Measurements from ENCODE around the gene CSNK2A2.

Gene CSNK2A2

DNA sequence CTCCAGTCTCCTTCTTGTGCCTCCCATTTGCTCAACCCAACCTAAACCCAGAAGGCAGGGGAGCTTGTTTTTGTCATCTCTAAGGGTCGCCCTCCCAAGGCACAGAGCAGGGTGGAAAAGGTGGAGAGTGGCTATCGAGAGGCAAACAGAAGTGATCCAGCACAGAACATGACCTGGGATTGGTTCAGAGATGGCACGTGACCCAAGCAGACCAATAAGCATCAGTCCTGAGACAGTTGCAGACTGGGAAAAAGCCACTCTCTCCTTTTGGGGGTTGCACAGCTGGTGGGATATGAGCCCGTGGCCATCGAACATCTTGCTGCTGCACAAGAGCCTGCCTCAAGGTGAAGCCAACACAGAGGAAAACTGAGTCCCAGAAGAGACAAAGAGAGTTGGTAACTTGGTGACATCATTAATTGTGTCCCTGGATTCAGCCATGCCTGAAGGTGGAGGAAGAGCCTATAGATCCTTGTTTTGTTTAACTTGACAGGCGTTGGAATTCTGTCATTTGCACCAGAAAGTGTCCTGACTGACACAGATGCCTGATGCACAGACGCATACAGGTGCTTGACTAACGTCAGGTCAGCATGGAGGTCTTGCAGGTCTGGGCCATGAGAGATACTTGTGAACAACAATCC lies 28.2 kb upstream of the CSNK2A2 start:
- H2BK12ac ChIP-seq (ENCODE audit: low read length): no peak overlapping the region
- no CpG with 5 or more reads among the region's 8 CpGs for WGBS, 2 donors (ENCODE audit: extremely low coverage in 2 of 2, insufficient read length in 2 of 2, insufficient replicate concordance in 1 of 2)

GRCh38 chr16:58222532-58223316 lies 24.8 kb upstream of the CSNK2A2 start:
- no peak overlapping the region for H2BK5ac ChIP-seq (ENCODE audit: low read length)
- H3K23ac ChIP-seq (ENCODE audit: low read depth, low read length, poor library complexity): peak overlapping the region; percentile 35
- no peak for DNase-seq (ENCODE audit: low spot score)
- H3K9me3 ChIP-seq (replicated peaks in 1 of 2; ENCODE audit: control insufficient read depth in 2 of 2, insufficient read depth in 1 of 2, low read depth in 1 of 2, low read length in 2 of 2): no peaks in the 10 kb centered on the region
- no peak overlapping the region for H4K8ac ChIP-seq (ENCODE audit: low read depth, low read length)
- H2BK15ac ChIP-seq (ENCODE audit: low read length): no peak overlapping the region
- H3K4me1 ChIP-seq (ENCODE audit: control insufficient read depth in 2 of 2, insufficient read depth in 1 of 2, low read depth in 1 of 2, low read length in 2 of 2): peaks cover 0 to 2% of the 10 kb centered on the region in 2 donors
- no peak overlapping the region for H3K4me3 ChIP-seq (ENCODE audit: low read length in 2 of 2)
- no peak overlapping the region for H3K4ac ChIP-seq (ENCODE audit: low read length)
- no peaks in the 10 kb centered on the region for H3K79me1 ChIP-seq (ENCODE audit: low read depth, low read length)
- no peak overlapping the region for H2AFZ ChIP-seq (ENCODE audit: low read length)
- no peak overlapping the region for H3K14ac ChIP-seq (ENCODE audit: low read length)
- no CpG with 5 or more reads among the region's 7 CpGs for WGBS, 2 donors (ENCODE audit: extremely low coverage in 2 of 2, insufficient read length in 2 of 2, insufficient replicate concordance in 1 of 2)
- H3K27me3 ChIP-seq (ENCODE audit: control insufficient read depth in 3 of 3, insufficient read depth in 3 of 3, low read depth in 1 of 3, low read length in 3 of 3): no peaks in the 10 kb centered on the region
- no peak overlapping the region for H2AK5ac ChIP-seq (ENCODE audit: low read depth, low read length)
- no peak overlapping the region for H3K18ac ChIP-seq (ENCODE audit: low read length)
- no peak overlapping the region for H2BK12ac ChIP-seq (ENCODE audit: low read length)
- no peak overlapping the region for H3K4me2 ChIP-seq (ENCODE audit: insufficient read depth, low read length, poor library complexity, severe bottlenecking)
- no peak overlapping the region for H3K27ac ChIP-seq (replicated peaks; ENCODE audit: low read length)
- H4K91ac ChIP-seq (ENCODE audit: low read depth, low read length, poor library complexity): no peak overlapping the region
- H3K9ac ChIP-seq (ENCODE audit: low read depth, low read length, poor library complexity): no peak overlapping the region
- no peak overlapping the region for H2BK120ac ChIP-seq (ENCODE audit: low read depth, low read length)
- H3K36me3 ChIP-seq (replicated peaks in 1 of 2; ENCODE audit: control insufficient read depth in 2 of 2, insufficient read depth in 2 of 2, low read length in 2 of 2): no peaks in the 10 kb centered on the region

More for the DNA sequence above, 28.2 kb upstream of the CSNK2A2 start:
- no peak overlapping the region for H2BK5ac ChIP-seq (ENCODE audit: low read length)
- no peak overlapping the region for H3K27ac ChIP-seq (replicated peaks; ENCODE audit: low read length)
- H3K4me2 ChIP-seq (ENCODE audit: insufficient read depth, low read length, poor library complexity, severe bottlenecking): no peak overlapping the region
- no peak overlapping the region for H2AFZ ChIP-seq (ENCODE audit: low read length)
- H3K4me1 ChIP-seq (ENCODE audit: control insufficient read depth in 2 of 2, insufficient read depth in 1 of 2, low read depth in 1 of 2, low read length in 2 of 2): peaks cover 0 to 2% of the 10 kb centered on the region in 2 donors
- H4K8ac ChIP-seq (ENCODE audit: low read depth, low read length): no peak overlapping the region
- H3K23ac ChIP-seq (ENCODE audit: low read depth, low read length, poor library complexity): no peak overlapping the region
- H3K79me1 ChIP-seq (ENCODE audit: low read depth, low read length): no peaks in the 10 kb centered on the region
- H3K18ac ChIP-seq (ENCODE audit: low read length): no peak overlapping the region
- no peak overlapping the region for H4K91ac ChIP-seq (ENCODE audit: low read depth, low read length, poor library complexity)
- no peak overlapping the region for H3K14ac ChIP-seq (ENCODE audit: low read length)
- DNase-seq (ENCODE audit: low spot score): no peak
- no peak overlapping the region for H3K9ac ChIP-seq (ENCODE audit: low read depth, low read length, poor library complexity)
- H2BK120ac ChIP-seq (ENCODE audit: low read depth, low read length): no peak overlapping the region
- H3K4me3 ChIP-seq (ENCODE audit: low read length in 2 of 2): no peak overlapping the region
- peaks cover 0 to 5% (median 0%) of the 10 kb centered on the region in 3 experiments for H3K27me3 ChIP-seq (ENCODE audit: control insufficient read depth in 3 of 3, insufficient read depth in 3 of 3, low read depth in 1 of 3, low read length in 3 of 3)
- no peak overlapping the region for H2BK15ac ChIP-seq (ENCODE audit: low read length)
- no peaks in the 10 kb centered on the region for H3K36me3 ChIP-seq (replicated peaks in 1 of 2; ENCODE audit: control insufficient read depth in 2 of 2, insufficient read depth in 2 of 2, low read length in 2 of 2)
- H3K9me3 ChIP-seq (replicated peaks in 1 of 2; ENCODE audit: control insufficient read depth in 2 of 2, insufficient read depth in 1 of 2, low read depth in 1 of 2, low read length in 2 of 2): no peaks in the 10 kb centered on the region
- H3K4ac ChIP-seq (ENCODE audit: low read length): no peak overlapping the region
- H2AK5ac ChIP-seq (ENCODE audit: low read depth, low read length): no peak overlapping the region

GRCh38 chr16:58219432-58219831 lies 21.5 kb upstream of the CSNK2A2 start:
- H2AK5ac ChIP-seq (ENCODE audit: low read depth, low read length): no peak overlapping the region
- H3K79me1 ChIP-seq (ENCODE audit: low read depth, low read length): no peaks in the 10 kb centered on the region
- H3K23ac ChIP-seq (ENCODE audit: low read depth, low read length, poor library complexity): no peak overlapping the region
- H2BK12ac ChIP-seq (ENCODE audit: low read length): no peak overlapping the region
- no peak overlapping the region for H3K18ac ChIP-seq (ENCODE audit: low read length)
- H2AFZ ChIP-seq (ENCODE audit: low read length): no peak overlapping the region
- H3K9me3 ChIP-seq (replicated peaks in 1 of 2; ENCODE audit: control insufficient read depth in 2 of 2, insufficient read depth in 1 of 2, low read depth in 1 of 2, low read length in 2 of 2): peaks cover 0 to 7% of the 10 kb centered on the region in 2 donors
- H3K36me3 ChIP-seq (replicated peaks in 1 of 2; ENCODE audit: control insufficient read depth in 2 of 2, insufficient read depth in 2 of 2, low read length in 2 of 2): no peaks in the 10 kb centered on the region
- no peak overlapping the region for H3K14ac ChIP-seq (ENCODE audit: low read length)
- peaks cover 0 to 2% of the 10 kb centered on the region in 2 donors for H3K4me1 ChIP-seq (ENCODE audit: control insufficient read depth in 2 of 2, insufficient read depth in 1 of 2, low read depth in 1 of 2, low read length in 2 of 2)
- no peak overlapping the region for H3K4ac ChIP-seq (ENCODE audit: low read length)
- no peak overlapping the region for H2BK5ac ChIP-seq (ENCODE audit: low read length)
- no peaks in the 10 kb centered on the region for H3K27me3 ChIP-seq (ENCODE audit: control insufficient read depth in 3 of 3, insufficient read depth in 3 of 3, low read depth in 1 of 3, low read length in 3 of 3)
- H4K91ac ChIP-seq (ENCODE audit: low read depth, low read length, poor library complexity): no peak overlapping the region
- no peak for DNase-seq (ENCODE audit: low spot score)
- H3K4me3 ChIP-seq (ENCODE audit: low read length in 2 of 2): no peak overlapping the region
- H2BK15ac ChIP-seq (ENCODE audit: low read length): no peak overlapping the region
- H4K8ac ChIP-seq (ENCODE audit: low read depth, low read length): no peak overlapping the region
- no peak overlapping the region for H2BK120ac ChIP-seq (ENCODE audit: low read depth, low read length)
- no peak overlapping the region for H3K27ac ChIP-seq (replicated peaks; ENCODE audit: low read length)
- H3K4me2 ChIP-seq (ENCODE audit: insufficient read depth, low read length, poor library complexity, severe bottlenecking): no peak overlapping the region
- H3K9ac ChIP-seq (ENCODE audit: low read depth, low read length, poor library complexity): no peak overlapping the region

DNA sequence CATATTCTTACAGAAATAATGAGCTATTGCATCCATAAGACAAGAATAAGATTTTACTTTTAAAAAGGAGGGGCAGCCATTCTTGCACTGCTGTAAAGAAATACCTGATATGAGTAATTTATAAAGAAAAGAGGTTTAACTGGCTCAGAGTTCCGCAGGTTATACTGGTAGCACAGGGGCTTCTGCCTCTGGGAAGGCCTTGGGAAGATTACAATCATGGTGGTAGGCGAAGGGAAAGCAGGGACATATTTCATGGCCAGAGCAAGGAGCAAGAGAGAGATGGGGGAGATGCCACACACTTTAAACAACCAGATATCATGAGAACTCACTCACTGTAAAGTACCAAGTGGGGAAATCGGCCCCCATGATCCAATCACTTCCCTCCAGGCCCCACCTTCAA lies 20.9 kb upstream of the CSNK2A2 start:
- WGBS, 2 donors (ENCODE audit: extremely low coverage in 2 of 2, insufficient read length in 2 of 2, insufficient replicate concordance in 1 of 2): no CpG with 5 or more reads among the region's 3 CpGs

More for the DNA sequence above, 20.9 kb upstream of the CSNK2A2 start:
- no peak overlapping the region for H2BK15ac ChIP-seq (ENCODE audit: low read length)
- no peak overlapping the region for H4K8ac ChIP-seq (ENCODE audit: low read depth, low read length)
- no peak overlapping the region for H3K9ac ChIP-seq (ENCODE audit: low read depth, low read length, poor library complexity)
- no peak overlapping the region for H2BK5ac ChIP-seq (ENCODE audit: low read length)
- H3K4me2 ChIP-seq (ENCODE audit: insufficient read depth, low read length, poor library complexity, severe bottlenecking): no peak overlapping the region
- no peak overlapping the region for H4K91ac ChIP-seq (ENCODE audit: low read depth, low read length, poor library complexity)
- H3K9me3 ChIP-seq (replicated peaks in 1 of 2; ENCODE audit: control insufficient read depth in 2 of 2, insufficient read depth in 1 of 2, low read depth in 1 of 2, low read length in 2 of 2): peaks cover 0 to 7% of the 10 kb centered on the region in 2 donors
- H3K36me3 ChIP-seq (replicated peaks in 1 of 2; ENCODE audit: control insufficient read depth in 2 of 2, insufficient read depth in 2 of 2, low read length in 2 of 2): no peaks in the 10 kb centered on the region
- H3K14ac ChIP-seq (ENCODE audit: low read length): no peak overlapping the region
- no peak overlapping the region for H3K4ac ChIP-seq (ENCODE audit: low read length)
- H2AFZ ChIP-seq (ENCODE audit: low read length): no peak overlapping the region
- H2BK12ac ChIP-seq (ENCODE audit: low read length): no peak overlapping the region
- DNase-seq (ENCODE audit: low spot score): no peak
- no peaks in the 10 kb centered on the region for H3K27me3 ChIP-seq (ENCODE audit: control insufficient read depth in 3 of 3, insufficient read depth in 3 of 3, low read depth in 1 of 3, low read length in 3 of 3)
- no peak overlapping the region for H3K18ac ChIP-seq (ENCODE audit: low read length)
- no peak overlapping the region for H2BK120ac ChIP-seq (ENCODE audit: low read depth, low read length)
- no peaks in the 10 kb centered on the region for H3K79me1 ChIP-seq (ENCODE audit: low read depth, low read length)
- H2AK5ac ChIP-seq (ENCODE audit: low read depth, low read length): no peak overlapping the region
- no peak overlapping the region for H3K23ac ChIP-seq (ENCODE audit: low read depth, low read length, poor library complexity)
- H3K4me3 ChIP-seq (ENCODE audit: low read length in 2 of 2): no peak overlapping the region
- H3K27ac ChIP-seq (replicated peaks; ENCODE audit: low read length): no peak overlapping the region
- H3K4me1 ChIP-seq (ENCODE audit: control insufficient read depth in 2 of 2, insufficient read depth in 1 of 2, low read depth in 1 of 2, low read length in 2 of 2): peaks cover 0 to 2% of the 10 kb centered on the region in 2 donors
